HG03139 (cell line): ENCODE measurements around the gene PRDM15.

Experiments
- ATAC-seq: cut with Tn5 transposase; IDR thresholded peaks from one replicate; pipeline ENCODE4 v1.9.1; 2021; ENCODE audit not compliant: unreplicated experiment

The PRDM15 gene

GRCh38 chr21:41846033-41846317 lies 33.2 kb downstream of the PRDM15 start:
- no peak for ATAC-seq

- ATAC-seq, result no peak
Measured at GRCh38 chr21:41845310-41846032, 33.7 kb downstream of the PRDM15 start.

GRCh38 chr21:41843584-41843983 lies 35.6 kb downstream of the PRDM15 start:
- no peak for ATAC-seq

GRCh38 chr21:41840880-41841279 lies 38.3 kb downstream of the PRDM15 start:
- ATAC-seq, result no peak

GRCh38 chr21:41839387-41840000 lies 39.6 kb downstream of the PRDM15 start:
- ATAC-seq, result no peak

- ATAC-seq, result no peak
Measured at GRCh38 chr21:41837756-41838297, 41.3 kb downstream of the PRDM15 start.

GRCh38 chr21:41836166-41837015 lies 42.8 kb downstream of the PRDM15 start:
- ATAC-seq, result no peak

- no peak for ATAC-seq
Measured at GRCh38 chr21:41835711-41836154, 43.4 kb downstream of the PRDM15 start.

- ATAC-seq, result no peak
Measured at GRCh38 chr21:41834926-41835663, 44.0 kb downstream of the PRDM15 start.

GRCh38 chr21:41834252-41834925 lies 44.8 kb downstream of the PRDM15 start:
- ATAC-seq, result no peak

GRCh38 chr21:41833497-41834115 lies 45.5 kb downstream of the PRDM15 start:
- ATAC-seq, result peak; percentile 54

GRCh38 chr21:41832596-41833496 lies 46.3 kb downstream of the PRDM15 start:
- ATAC-seq, result peak; percentile 29

GRCh38 chr21:41831866-41832595 lies 47.1 kb downstream of the PRDM15 start:
- ATAC-seq, result no peak

GRCh38 chr21:41831453-41831831 lies 47.7 kb downstream of the PRDM15 start:
- ATAC-seq, result no peak

GRCh38 chr21:41830764-41831452 lies 48.2 kb downstream of the PRDM15 start:
- no peak for ATAC-seq

- ATAC-seq, result no peak
Measured at GRCh38 chr21:41830145-41830707, 48.9 kb downstream of the PRDM15 start.

- no peak for ATAC-seq
Measured at GRCh38 chr21:41828884-41829360, 50.2 kb downstream of the PRDM15 start.
